SK-N-SH (cell line): ENCODE results near the gene PHGDH. TPM values are rescaled to one million over a fixed set of nuclear protein-coding genes. Genes with fewer than 3 reads are reported as not detected.

Experiments
- CTCF ChIA-PET: fragments of 300-600, 350-600 bp; formaldehyde crosslinking; extraction: SDS; loops from one replicate; lab custom pipeline; 2021; lab: Yijun Ruan, JAX
- POLR2A ChIA-PET: fragments of 350-600 bp; sonication (Branson Sonifier 250); formaldehyde crosslinking; extraction: SDS; loops from one replicate; lab custom pipeline; 2020; ENCODE audit warnings: antibody characterized with exemption, inconsistent platforms; lab: Yijun Ruan, JAX
- DNase-seq: peaks from one replicate; pipeline ENCODE4 v3.0.0; 2012
- H2AFZ ChIP-seq: fragments of 200-600 bp; sonication (generic); 2 replicates; pipeline ENCODE4 v1.8.1; 2016; ENCODE audit warnings: antibody characterized with exemption, mild to moderate bottlenecking, low read depth
- H3F3A ChIP-seq: fragments of 200-600 bp; sonication (generic); replicated peaks from 2 replicates; pipeline ENCODE3; 2016; ENCODE audit warnings: antibody characterized with exemption, mild to moderate bottlenecking; ENCODE audit not compliant: insufficient read depth
- H3K27ac ChIP-seq, 2 experiments: fragments of 200-500 bp in 1 of 2; fragments of 200-600 bp in 1 of 2; sonication (Bioruptor generic) in 1 of 2; sonication (generic), shearing (Covaris generic) in 1 of 2; 2 replicates each; pipeline versions ENCODE4 v1.5.1 to v1.6.1; 2014 to 2016; ENCODE audit warnings: low read depth in 2 of 2, inconsistent platforms in 1 of 2, low read length in 1 of 2, mild to moderate bottlenecking in 1 of 2, mixed read lengths in 1 of 2
- H3K27me3 ChIP-seq: fragments of 200-600 bp; sonication (generic), shearing (Covaris generic); 2 replicates; pipeline ENCODE4 v1.6.1; 2016; ENCODE audit warnings: mixed run types; ENCODE audit not compliant: insufficient read depth
- H3K36me3 ChIP-seq, 2 experiments: fragments of 200-500 bp in 1 of 2; fragments of 200-600 bp in 1 of 2; sonication (Bioruptor generic) in 1 of 2; sonication (generic) in 1 of 2; replicated peaks in 1 of 2; 2 replicates each; pipeline versions ENCODE3 to v1.5.1; 2014 to 2016; ENCODE audit warnings: low read length in 1 of 2, mild to moderate bottlenecking in 1 of 2; ENCODE audit not compliant: insufficient read depth in 2 of 2, control insufficient read depth in 1 of 2
- H3K4me1 ChIP-seq, 2 experiments: fragments of 200-500 bp in 1 of 2; fragments of 200-600 bp in 1 of 2; sonication (Bioruptor generic) in 1 of 2; sonication (generic), shearing (Covaris generic) in 1 of 2; 2 replicates each; pipeline versions ENCODE4 v1.5.1 to v1.6.1; 2014 to 2016; ENCODE audit warnings: low read depth in 1 of 2, low read length in 1 of 2, mixed run types in 1 of 2; ENCODE audit not compliant: insufficient read depth in 2 of 2, control insufficient read depth in 1 of 2
- H3K4me2 ChIP-seq: fragments of 200-600 bp; sonication (generic), shearing (Covaris generic); 2 replicates; pipeline ENCODE4 v1.6.1; 2017; ENCODE audit warnings: mixed run types
- H3K4me3 ChIP-seq, 2 experiments: fragments of 200-500 bp in 1 of 2; fragments of 200-600 bp in 1 of 2; sonication (Bioruptor generic) in 1 of 2; sonication (generic), shearing (Covaris generic) in 1 of 2; 2 replicates each; pipeline versions ENCODE4 v1.5.1 to v1.8.1; 2014 to 2016; ENCODE audit warnings: low read depth in 2 of 2, inconsistent platforms in 1 of 2, low read length in 1 of 2, mild to moderate bottlenecking in 1 of 2, mixed read lengths in 1 of 2, moderate library complexity in 1 of 2
- H3K79me2 ChIP-seq: fragments of 200-600 bp; sonication (generic); 2 replicates; pipeline ENCODE4 v1.8.1; 2017; ENCODE audit warnings: mild to moderate bottlenecking; ENCODE audit not compliant: insufficient read depth
- H3K9ac ChIP-seq: fragments of 200-600 bp; sonication (generic); 2 replicates; pipeline ENCODE4 v1.6.1; 2017; ENCODE audit warnings: mixed run types
- H3K9me2 ChIP-seq: fragments of 200-600 bp; sonication (generic); 2 replicates; pipeline ENCODE4 v1.6.1; 2017; ENCODE audit warnings: mixed run types
- H3K9me3 ChIP-seq: fragments of 200-600 bp; sonication (generic); 2 replicates; pipeline ENCODE4 v1.6.1; 2017; ENCODE audit warnings: mixed run types, mild to moderate bottlenecking, moderate library complexity
- H4K20me1 ChIP-seq: fragments of 200-600 bp; sonication (generic); 2 replicates; pipeline ENCODE4 v1.6.1; 2017; ENCODE audit warnings: mild to moderate bottlenecking, mixed run types; ENCODE audit not compliant: insufficient read depth
- CTCF ChIP-seq: fragments of 200-600 bp; sonication (generic); IDR thresholded peaks from 2 replicates; pipeline ENCODE4 v1.6.1; 2017; ENCODE audit warnings: antibody characterized with exemption, mild to moderate bottlenecking, moderate library complexity
- ELF1 ChIP-seq: IDR thresholded peaks from 2 replicates; pipeline ENCODE4 v1.4.0; 2012
- EP300 ChIP-seq, 2 experiments: IDR thresholded peaks; 2 replicates each; pipeline versions ENCODE4 v1.4.0 to v1.6.1; 2012; ENCODE audit warnings: borderline replicate concordance in 1 of 2, low read depth in 1 of 2, low read length in 1 of 2
- EZH2phosphoT487 ChIP-seq: fragments of 200-600 bp; sonication (generic); IDR thresholded peaks from 2 replicates; pipeline ENCODE4 v1.6.1; 2017; ENCODE audit warnings: low read depth, mixed run types, mild to moderate bottlenecking, antibody characterized with exemption, moderate library complexity, borderline replicate concordance
- IRF3 ChIP-seq: fragments of 150-350 bp; IDR thresholded peaks from 2 replicates; pipeline ENCODE4 v1.6.1; 2016; ENCODE audit warnings: mild to moderate bottlenecking, low read depth, low read length
- JUND ChIP-seq: IDR thresholded peaks from 2 replicates; pipeline ENCODE4 v1.4.0; 2012
- MAX ChIP-seq: IDR thresholded peaks from 2 replicates; pipeline ENCODE4 v1.4.0; 2012; ENCODE audit warnings: low read depth
- MXI1 ChIP-seq: IDR thresholded peaks from 2 replicates; pipeline ENCODE4 v1.6.1; 2012; ENCODE audit warnings: mild to moderate bottlenecking, low read depth, low read length, improper control_type of control experiment
- NFIC ChIP-seq: IDR thresholded peaks from 2 replicates; pipeline ENCODE4 v1.4.0; 2012; ENCODE audit warnings: borderline replicate concordance
- NRF1 ChIP-seq: IDR thresholded peaks from 2 replicates; pipeline ENCODE4 v1.6.1; 2012; ENCODE audit warnings: low read depth, mild to moderate bottlenecking, low read length
- POLR2AphosphoS5 ChIP-seq: IDR thresholded peaks from 2 replicates; pipeline ENCODE4 v1.6.1; 2012; ENCODE audit warnings: low read depth, low read length
- RAD21 ChIP-seq: IDR thresholded peaks from 2 replicates; pipeline ENCODE4 v1.6.1; 2012; ENCODE audit warnings: mild to moderate bottlenecking, low read length
- RCOR1 ChIP-seq: fragments of 150-350 bp; IDR thresholded peaks from 2 replicates; pipeline ENCODE4 v1.6.1; 2017; ENCODE audit warnings: antibody characterized with exemption, low read length
- REST ChIP-seq: IDR thresholded peaks from 2 replicates; pipeline ENCODE4 v1.6.1; 2012; ENCODE audit warnings: mild to moderate bottlenecking, low read depth, low read length, moderate library complexity
- RFX5 ChIP-seq: IDR thresholded peaks from 2 replicates; pipeline ENCODE4 v1.6.1; 2012; ENCODE audit warnings: mild to moderate bottlenecking, improper control_type of control experiment, low read length
- RXRA ChIP-seq: IDR thresholded peaks from 2 replicates; pipeline ENCODE4 v1.4.0; 2012; ENCODE audit warnings: low read depth, mild to moderate bottlenecking, borderline replicate concordance
- SMC3 ChIP-seq: IDR thresholded peaks from 2 replicates; pipeline ENCODE4 v1.6.1; 2012; ENCODE audit warnings: low read depth, low read length, improper control_type of control experiment
- TEAD4 ChIP-seq: IDR thresholded peaks from 2 replicates; pipeline ENCODE4 v1.4.0; 2012; ENCODE audit warnings: mild to moderate bottlenecking, borderline replicate concordance; ENCODE audit not compliant: insufficient read depth
- USF1 ChIP-seq: IDR thresholded peaks from 2 replicates; pipeline ENCODE4 v1.4.0; 2012; ENCODE audit warnings: low read depth, borderline replicate concordance
- USF2 ChIP-seq: fragments of 150-350 bp; IDR thresholded peaks from 2 replicates; pipeline ENCODE4 v1.6.1; 2017; ENCODE audit warnings: antibody characterized with exemption, low read length, low read depth, borderline replicate concordance
- WGBS: methylation state at CpG from one replicate; pipeline ENCODE4 v1.1.6; 2017; ENCODE audit warnings: low lambda C conversion rate; 5-methylcytosine and 5-hydroxymethylcytosine counted together
- polyA plus RNA-seq, 3 experiments: library from polyadenylated mRNA; depleted of rRNA; stranded (reverse); fragments of >200 nt; gene quantifications; 2 replicates each; pipeline ENCODE4 v1.2.3, GENCODE V29; 2012

Gene PHGDH
- polyA plus RNA-seq, 1 of the 3 experiments (the other 2 are of a cell fraction): 30.2 TPM

- ChIA-PET POLR2A (no interaction called here), CTCF (interaction anchor here (1.3 to 5.9 kb wide), 2 partner anchors 12 to 58 kb away, joined by 3 to 63 read pairs; no protein-coding TSS in a partner anchor)
- no peaks in the 10 kb centered on the region for H3K9me2 ChIP-seq
- H3K4me2 ChIP-seq: no peak overlapping the region
- no peak overlapping the region for H3K9ac ChIP-seq
- no peak overlapping the region for H3K4me3 ChIP-seq
- peaks cover 18 to 66% of the 10 kb centered on the region in 2 experiments for H3K36me3 ChIP-seq
- 94% methylated on average over 3 of the region's 3 CpGs for WGBS
- no peak for TF ChIP-seq MXI1
- TF ChIP-seq CTCF: no peak
- no peak for TF ChIP-seq NRF1
- H3K9me3 ChIP-seq: no peaks in the 10 kb centered on the region
- H3K79me2 ChIP-seq: no peaks in the 10 kb centered on the region
- no peak overlapping the region for H2AFZ ChIP-seq
- H3F3A ChIP-seq: no peaks in the 10 kb centered on the region
- H3K4me1 ChIP-seq: peaks cover 0 to 18% of the 10 kb centered on the region in 2 experiments; a peak in 1 of 4 replicates
- no peak for DNase-seq
- no peaks in the 10 kb centered on the region for H3K27me3 ChIP-seq
- no peaks in the 10 kb centered on the region for H4K20me1 ChIP-seq
- no peak overlapping the region for H3K27ac ChIP-seq
Observed at GRCh38 chr1:119733754-119734153, 22.0 kb downstream of the PHGDH start.

GRCh38 chr1:119735217-119735616 is 23.5 kb downstream of the PHGDH start:
- WGBS: 95% methylated on average over 14 of the region's 14 CpGs
- DNase-seq: no peak
- Histone ChIP-seq H3K4me2 (no peak overlapping the region), H3K79me2 (no peaks in the 10 kb centered on the region), H3K9ac (no peak overlapping the region), H3K4me3 (no peak overlapping the region), H3K27ac (no peak overlapping the region), H3K9me2 (no peaks in the 10 kb centered on the region), H3K4me1 (peaks cover 0 to 23% of the 10 kb centered on the region in 2 experiments; a peak in 1 of 4 replicates), H3K27me3 (no peaks in the 10 kb centered on the region), H3F3A (no peaks in the 10 kb centered on the region), H3K36me3 (peaks cover 8 to 58% of the 10 kb centered on the region in 2 experiments), H4K20me1 (no peaks in the 10 kb centered on the region), H3K9me3 (no peaks in the 10 kb centered on the region), H2AFZ (no peak overlapping the region)
- ChIA-PET CTCF (interaction anchor here (1.1 to 5.9 kb wide), 3 partner anchors 10 to 124 kb away, joined by 3 to 63 read pairs (median 3); no protein-coding TSS in a partner anchor), POLR2A (no interaction called here)
- TF ChIP-seq RAD21: no peak
- TF ChIP-seq EZH2phosphoT487: no peak
- no peak for TF ChIP-seq ELF1
- TF ChIP-seq USF2: no peak
- TF ChIP-seq NRF1: no peak
- no peak for TF ChIP-seq JUND
- TF ChIP-seq POLR2AphosphoS5: no peak
- no peak for TF ChIP-seq RXRA
- TF ChIP-seq NFIC: no peak
- no peak for TF ChIP-seq TEAD4
- TF ChIP-seq REST: no peak
- no peak for TF ChIP-seq USF1
- TF ChIP-seq IRF3: no peak
- TF ChIP-seq RFX5: no peak
- TF ChIP-seq SMC3: no peak
- no peak for TF ChIP-seq RCOR1
- TF ChIP-seq EP300 (IDR thresholded peaks at IDR 0.05; ENCODE audit: borderline replicate concordance in 1 of 2, low read depth in 1 of 2, low read length in 1 of 2): no peak
- no peak for TF ChIP-seq MAX
